Caco-2 (cell line): ENCODE measurements around the gene PIP4K2B. TPM values are rescaled to one million over a fixed set of nuclear protein-coding genes. Genes with fewer than 3 reads are reported as not detected.

Experiments
- BruUV-seq: library from RNA; stranded (reverse); fragments of 400-500 nt; replicated peaks from 2 replicates; lab custom pipeline; 2021; lab: Mats Ljungman, UMichigan
- CTCF ChIA-PET: fragments of 300-600 bp; sonication (Branson Sonifier 250); formaldehyde crosslinking; loops from one replicate; lab custom pipeline; 2022; ENCODE audit warnings: antibody characterized with exemption; lab: Charles Lee
- POLR2A ChIA-PET: fragments of 300-600 bp; sonication (Branson Sonifier 250); formaldehyde crosslinking; loops from one replicate; lab custom pipeline; 2022; ENCODE audit warnings: antibody characterized with exemption; lab: Charles Lee
- DNase-seq, 2 experiments: peaks; one replicate each; pipeline versions ENCODE4 v3.0.0 to v3.0.0-alpha.2; 2020 to 2022
- H3K27me3 ChIP-seq: replicated peaks from 2 replicates; pipeline ENCODE4 v1.6.0; 2011; ENCODE audit warnings: low read length; ENCODE audit not compliant: control insufficient read depth, insufficient read depth
- H3K36me3 ChIP-seq: 2 replicates; pipeline ENCODE4 v1.5.1; 2011; ENCODE audit warnings: low read length; ENCODE audit not compliant: control insufficient read depth, insufficient read depth
- H3K4me1 ChIP-seq: fragments of 250-450 bp; sonication (Bioruptor Pico); 2 replicates; pipeline ENCODE4 v1.5.1; 2020; ENCODE audit warnings: mild to moderate bottlenecking
- H3K4me3 ChIP-seq: 2 replicates; pipeline ENCODE4 v1.5.1; 2011; ENCODE audit warnings: low read depth, mild to moderate bottlenecking, control low read depth, low read length
- H3K9me3 ChIP-seq: fragments of 250-450 bp; sonication (Bioruptor Pico); 2 replicates; pipeline ENCODE4 v1.5.1; 2020; ENCODE audit warnings: mild to moderate bottlenecking, moderate library complexity
- H3K27ac Mint-ChIP-seq: one replicate; pipeline ENCODE4 v1.8.0; 2022; ENCODE audit warnings: mixed read lengths; ENCODE audit not compliant: unreplicated experiment
- H3K27me3 Mint-ChIP-seq: one replicate; pipeline ENCODE4 v1.8.0; 2022; ENCODE audit warnings: mixed read lengths; ENCODE audit not compliant: insufficient read depth, unreplicated experiment
- H3K36me3 Mint-ChIP-seq: one replicate; pipeline ENCODE4 v1.8.0; 2022; ENCODE audit warnings: mild to moderate bottlenecking, mixed read lengths; ENCODE audit not compliant: insufficient read depth, unreplicated experiment
- H3K4me1 Mint-ChIP-seq: one replicate; pipeline ENCODE4 v1.8.0; 2022; ENCODE audit warnings: low read depth, mixed read lengths; ENCODE audit not compliant: unreplicated experiment
- H3K4me3 Mint-ChIP-seq: one replicate; pipeline ENCODE4 v1.8.0; 2022; ENCODE audit warnings: mild to moderate bottlenecking, moderate library complexity, mixed read lengths; ENCODE audit not compliant: unreplicated experiment
- H3K9me3 Mint-ChIP-seq: one replicate; pipeline ENCODE4 v1.8.0; 2022; ENCODE audit warnings: mixed read lengths; ENCODE audit not compliant: unreplicated experiment
- CTCF ChIP-seq, 2 experiments: fragments of 200-600 bp in 1 of 2; IDR thresholded peaks; 1 replicate in 1 of 2; 2 replicates in 1 of 2; pipeline versions ENCODE4 v1.5.1 to v1.8.0; 2011 to 2022; ENCODE audit warnings: antibody characterized with exemption in 1 of 2, control low read depth in 1 of 2, inconsistent platforms in 1 of 2, low read depth in 1 of 2, low read length in 1 of 2, mild to moderate bottlenecking in 1 of 2, moderate library complexity in 1 of 2; ENCODE audit not compliant: insufficient read depth in 1 of 2, severe bottlenecking in 1 of 2, unreplicated experiment in 1 of 2
- intact Hi-C: fragments of 100-400 bp; cut with micrococcal nuclease; formaldehyde crosslinking; loops from one replicate; pipeline ENCODE4 v1.10.0; 2022; ENCODE audit not compliant: unreplicated experiment
- total RNA-seq: library from RNA; stranded (reverse); gene quantifications from 2 replicates; pipeline ENCODE4 v1.2.3, GENCODE V29; 2022

Gene PIP4K2B
- total RNA-seq, 1 experiment from 2014 or later = 39.6 TPM

GRCh38 chr17:38750312-38751121 is 48.8 kb downstream of the PIP4K2B start:
- intact Hi-C loops = loop anchor here (5.0 kb wide), 1 partner anchor 402 kb away; the partner anchor contains the start of gene PLXDC1
- H3K4me3 ChIP-seq = peak overlapping the region; percentile 90
- TF ChIP-seq CTCF (IDR thresholded peaks at IDR 0.05; ENCODE audit: insufficient read depth in 1 of 2, low read depth in 1 of 2, low read length in 1 of 2, severe bottlenecking in 1 of 2, unreplicated experiment in 1 of 2) = no peak

GRCh38 chr17:38750044-38750311 is 49.4 kb downstream of the PIP4K2B start:
- H3K27me3 Mint-ChIP-seq = peaks cover 2% of the 10 kb centered on the region
- no peak for TF ChIP-seq CTCF (IDR thresholded peaks at IDR 0.05; ENCODE audit: insufficient read depth in 1 of 2, low read depth in 1 of 2, low read length in 1 of 2, severe bottlenecking in 1 of 2, unreplicated experiment in 1 of 2)
- POLR2A ChIA-PET = interaction anchor here (0.6 kb wide), 1 partner anchor 102 kb away, joined by 3 read pairs; no protein-coding TSS in a partner anchor

More at GRCh38 chr17:38750312-38751121, 48.8 kb downstream of the PIP4K2B start:
- Histone ChIP-seq H3K4me1 (peaks cover 29% of the 10 kb centered on the region), H3K9me3 (no peaks in the 10 kb centered on the region), H3K36me3 (no peaks in the 10 kb centered on the region; the same call in 1 of the 2 replicates), H3K27me3 (no peaks in the 10 kb centered on the region)
- peak overlapping the region; percentile 79 for H3K4me3 Mint-ChIP-seq
- no peak for DNase-seq
- H3K9me3 Mint-ChIP-seq = no peaks in the 10 kb centered on the region
- peaks cover 56% of the 10 kb centered on the region for H3K36me3 Mint-ChIP-seq
- H3K27ac Mint-ChIP-seq = peak overlapping the region; percentile 80
- H3K4me1 Mint-ChIP-seq = peaks cover 30% of the 10 kb centered on the region
- peaks cover 2% of the 10 kb centered on the region for H3K27me3 Mint-ChIP-seq
- no TSS peak for BruUV-seq
- CTCF ChIA-PET = no interaction called here
- POLR2A ChIA-PET = interaction anchor here (0.6 kb wide), 3 partner anchors 44 to 403 kb away, joined by 3 to 4 read pairs (median 3); no protein-coding TSS in a partner anchor

GRCh38 chr17:38749223-38750043 is 49.9 kb downstream of the PIP4K2B start:
- Histone ChIP-seq H3K4me3 (peak overlapping the region; percentile 90), H3K9me3 (no peaks in the 10 kb centered on the region), H3K4me1 (peaks cover 31% of the 10 kb centered on the region), H3K27me3 (no peaks in the 10 kb centered on the region), H3K36me3 (no peaks in the 10 kb centered on the region; the same call in 1 of the 2 replicates)
- Mint-ChIP-seq H3K9me3 (no peaks in the 10 kb centered on the region), H3K4me1 (peaks cover 33% of the 10 kb centered on the region), H3K4me3 (peak overlapping the region; percentile 79), H3K27me3 (peaks cover 2% of the 10 kb centered on the region), H3K27ac (peak overlapping the region; percentile 31), H3K36me3 (peaks cover 52% of the 10 kb centered on the region)
- peak in 1 of 2 experiments; percentile 11 for TF ChIP-seq CTCF (IDR thresholded peaks at IDR 0.05; ENCODE audit: insufficient read depth in 1 of 2, low read depth in 1 of 2, low read length in 1 of 2, severe bottlenecking in 1 of 2, unreplicated experiment in 1 of 2)
- BruUV-seq = TSS peak; percentile 53
- peak; percentile 85 to 93 for DNase-seq
- CTCF ChIA-PET = interaction anchor here (0.5 to 1.1 kb wide), 4 partner anchors 14 to 43 kb away, joined by 3 read pairs; no protein-coding TSS in a partner anchor
- POLR2A ChIA-PET = interaction anchor here (0.5 to 0.8 kb wide), 3 partner anchors 44 to 105 kb away, joined by 3 to 6 read pairs (median 4); no protein-coding TSS in a partner anchor
- intact Hi-C loops = loop anchor here (2.0 to 5.0 kb wide), 2 partner anchors 19 to 403 kb away; partner anchors contain the start of genes CISD3 and PLXDC1

More at GRCh38 chr17:38750044-38750311, 49.4 kb downstream of the PIP4K2B start:
- Mint-ChIP-seq H3K4me3 (peak overlapping the region; percentile 79), H3K36me3 (peaks cover 56% of the 10 kb centered on the region), H3K4me1 (peaks cover 30% of the 10 kb centered on the region), H3K9me3 (no peaks in the 10 kb centered on the region), H3K27ac (peak overlapping the region; percentile 31)
- intact Hi-C loops = loop anchor here (5.0 kb wide), 1 partner anchor 402 kb away; the partner anchor contains the start of gene PLXDC1
- BruUV-seq = no TSS peak
- peak overlapping the region; percentile 90 for H3K4me3 ChIP-seq
- no peaks in the 10 kb centered on the region for H3K27me3 ChIP-seq
- no peak for DNase-seq
- peaks cover 31% of the 10 kb centered on the region for H3K4me1 ChIP-seq
- CTCF ChIA-PET = interaction anchor here (0.7 to 1.1 kb wide), 2 partner anchors 15 to 39 kb away, joined by 3 read pairs; no protein-coding TSS in a partner anchor
- no peaks in the 10 kb centered on the region; the same call in 1 of the 2 replicates for H3K36me3 ChIP-seq
- no peaks in the 10 kb centered on the region for H3K9me3 ChIP-seq
